ENCODE measurements around the gene ADAMTS12.
"Not testable (repeated sequence)": the region's sequence is repeated elsewhere in the genome, so short reads cannot be mapped to it uniquely, and the experiment has no call there.

ADAMTS12 gene

GRCh38 chr5:33526755-33527154 lies 365.0 kb downstream of the ADAMTS12 start:
- DNase-seq (ENCODE audit: low spot score): no peak

- DNase-seq (ENCODE audit: low spot score): no peak
These were observed 367.3 kb downstream of the ADAMTS12 start for GRCh38 chr5:33524476-33524875.

GRCh38 chr5:33523208-33523771 lies 368.5 kb downstream of the ADAMTS12 start:
- no peak for DNase-seq (ENCODE audit: low spot score)

- DNase-seq (ENCODE audit: low spot score): no peak
These were observed 375.4 kb downstream of the ADAMTS12 start for GRCh38 chr5:33516421-33516820.

GRCh38 chr5:33515366-33515765 lies 376.4 kb downstream of the ADAMTS12 start:
- not testable (repeated sequence) for DNase-seq (ENCODE audit: low spot score)

- no peak for DNase-seq (ENCODE audit: low spot score)
These were observed 378.2 kb downstream of the ADAMTS12 start for GRCh38 chr5:33513462-33514185.

- DNase-seq (ENCODE audit: low spot score): no peak
These were observed 382.8 kb downstream of the ADAMTS12 start for GRCh38 chr5:33509036-33509435.

- DNase-seq (ENCODE audit: low spot score): no peak
These were observed 384.4 kb downstream of the ADAMTS12 start for GRCh38 chr5:33507426-33507825.

- DNase-seq (ENCODE audit: low spot score): no peak
These were observed 387.2 kb downstream of the ADAMTS12 start for GRCh38 chr5:33504570-33504969.

GRCh38 chr5:33501899-33502298 lies 389.9 kb downstream of the ADAMTS12 start:
- no peak for DNase-seq (ENCODE audit: low spot score)

- DNase-seq (ENCODE audit: low spot score): no peak
These were observed 390.5 kb downstream of the ADAMTS12 start for GRCh38 chr5:33501260-33501659.

- no peak for DNase-seq (ENCODE audit: low spot score)
These were observed 397.3 kb downstream of the ADAMTS12 start for GRCh38 chr5:33494466-33494865.

- DNase-seq (ENCODE audit: low spot score): no peak
These were observed 399.8 kb downstream of the ADAMTS12 start for GRCh38 chr5:33491941-33492340.

- no peak for DNase-seq (ENCODE audit: low spot score)
These were observed 401.6 kb downstream of the ADAMTS12 start for GRCh38 chr5:33490071-33490665.

GRCh38 chr5:33489481-33490067 lies 402.2 kb downstream of the ADAMTS12 start:
- DNase-seq (ENCODE audit: low spot score): no peak

GRCh38 chr5:33488558-33489355 lies 403.0 kb downstream of the ADAMTS12 start:
- no peak for DNase-seq (ENCODE audit: low spot score)

GRCh38 chr5:33487236-33487635 lies 404.6 kb downstream of the ADAMTS12 start:
- no peak for DNase-seq (ENCODE audit: low spot score)

- DNase-seq (ENCODE audit: low spot score): no peak
These were observed 409.5 kb downstream of the ADAMTS12 start for GRCh38 chr5:33482335-33482734.

- no peak for DNase-seq (ENCODE audit: low spot score)
These were observed 410.9 kb downstream of the ADAMTS12 start for GRCh38 chr5:33480876-33481275.

GRCh38 chr5:33479311-33479710 lies 412.5 kb downstream of the ADAMTS12 start:
- no peak for DNase-seq (ENCODE audit: low spot score)

- DNase-seq (ENCODE audit: low spot score): no peak
These were observed 414.0 kb downstream of the ADAMTS12 start for GRCh38 chr5:33477816-33478215.

- no peak for DNase-seq (ENCODE audit: low spot score)
These were observed 414.8 kb downstream of the ADAMTS12 start for GRCh38 chr5:33476992-33477391.

All from CD4-positive, alpha-beta T cell treated with Interleukin-6 at 100 ng/mL for 8 hours (primary cell).